Ramos (cell line): Measurements from ENCODE around the gene NMUR1.

Experiments
- in situ Hi-C: fragments of 300-500 bp; cut with MboI; formaldehyde crosslinking; loops from one replicate; pipeline ENCODE4 v1.14.3; 2022; ENCODE audit warnings: low sequenced_read_pairs; ENCODE audit not compliant: unreplicated experiment

NMUR1 gene

GRCh38 chr2:231494669-231495068, 35.6 kb downstream of the NMUR1 start:
- in situ Hi-C loops, result no loop called here

- in situ Hi-C loops, result no loop called here
Measured at GRCh38 chr2:231490801-231491200, 39.4 kb downstream of the NMUR1 start.

- in situ Hi-C loops, result no loop called here
Measured at GRCh38 chr2:231489990-231490389, 40.3 kb downstream of the NMUR1 start.

- in situ Hi-C loops, result no loop called here
Measured at GRCh38 chr2:231488331-231488730, 41.9 kb downstream of the NMUR1 start.

GRCh38 chr2:231486851-231487596, 43.2 kb downstream of the NMUR1 start:
- in situ Hi-C loops, result no loop called here

GRCh38 chr2:231483398-231484329, 46.6 kb downstream of the NMUR1 start:
- in situ Hi-C loops, result no loop called here

- in situ Hi-C loops, result no loop called here
Measured at GRCh38 chr2:231482806-231483391, 47.3 kb downstream of the NMUR1 start.

- in situ Hi-C loops, result no loop called here
Measured at GRCh38 chr2:231480781-231481180, 49.5 kb downstream of the NMUR1 start.

- in situ Hi-C loops, result no loop called here
Measured at GRCh38 chr2:231479455-231479854, 50.8 kb downstream of the NMUR1 start.

GRCh38 chr2:231476920-231477319, 53.3 kb downstream of the NMUR1 start:
- in situ Hi-C loops, result no loop called here

- in situ Hi-C loops, result no loop called here
Measured at GRCh38 chr2:231475965-231476364, 54.3 kb downstream of the NMUR1 start.
